K562 (cell line): ENCODE data around the gene NPIPB2. TPM values are rescaled to one million over a fixed set of nuclear protein-coding genes. Genes with fewer than 3 reads are reported as not detected.

Experiments used
- CBX8 ChIP-seq: fragments of 200-600 bp; sonication (generic); IDR thresholded peaks from 2 replicates; pipeline ENCODE4 v1.6.1; 2012; ENCODE audit warnings: borderline replicate concordance, mixed run types, low read depth, mild to moderate bottlenecking, moderate library complexity, mixed read lengths, low read length, control low read depth, inconsistent platforms; ENCODE audit not compliant: poor library complexity, severe bottlenecking; ENCODE audit errors: extremely low read depth
- CREB1 ChIP-seq, 2 experiments: sonication (generic) in 1 of 2; formaldehyde crosslinking in 1 of 2; IDR thresholded peaks; 2 replicates each; pipeline versions ENCODE4 v1.6.1 to v1.8.0; 2012 to 2022; ENCODE audit warnings: inconsistent platforms in 1 of 2, mild to moderate bottlenecking in 1 of 2, missing genetic modification reagents in 1 of 2, moderate library complexity in 1 of 2
- HDAC1 ChIP-seq, 2 experiments: fragments of 450-650 bp; IDR thresholded peaks; 2 replicates each; pipeline ENCODE4 v1.6.1; 2016 to 2017; ENCODE audit warnings: inconsistent platforms in 1 of 2, mild to moderate bottlenecking in 1 of 2, moderate library complexity in 1 of 2
- HES1 ChIP-seq: fragments of 450-650 bp; IDR thresholded peaks from 2 replicates; pipeline ENCODE4 v1.6.1; 2016; ENCODE audit warnings: low read depth, mild to moderate bottlenecking, moderate library complexity
- IRF1 ChIP-seq: sonication (generic); formaldehyde crosslinking; IDR thresholded peaks from 2 replicates; pipeline ENCODE4 v1.8.0; 2022; ENCODE audit warnings: missing genetic modification reagents, mild to moderate bottlenecking, borderline replicate concordance
- LEF1 ChIP-seq: fragments of 450-650 bp; IDR thresholded peaks from 2 replicates; pipeline ENCODE4 v1.6.1; 2016; ENCODE audit warnings: mild to moderate bottlenecking
- MBD1 ChIP-seq: fragments of 250-450 bp; sonication (Bioruptor Pico); IDR thresholded peaks from 2 replicates; pipeline ENCODE4 v1.8.0; 2022; ENCODE audit warnings: inconsistent platforms
- NCOA6 ChIP-seq: fragments of 450-650 bp; IDR thresholded peaks from 2 replicates; pipeline ENCODE4 v1.6.1; 2017; ENCODE audit warnings: mild to moderate bottlenecking
- NR4A1 ChIP-seq, 2 experiments: fragments of 250-450 bp in 1 of 2; fragments of 450-650 bp in 1 of 2; sonication (Bioruptor Pico) in 1 of 2; IDR thresholded peaks; 2 replicates each; pipeline versions ENCODE4 v1.4.0 to v1.6.1; 2016 to 2020; ENCODE audit warnings: mild to moderate bottlenecking in 2 of 2, missing compliant biosample characterization in 1 of 2, missing genetic modification characterization in 1 of 2, moderate library complexity in 1 of 2
- PCBP1 ChIP-seq: fragments of 200-400 bp; formaldehyde crosslinking; IDR thresholded peaks from 2 replicates; pipeline ENCODE4 v1.6.1; 2018; ENCODE audit warnings: mild to moderate bottlenecking, low read depth, low read length; ENCODE audit not compliant: poor library complexity, severe bottlenecking
- PTBP1 ChIP-seq: fragments of 200-400 bp; formaldehyde crosslinking; IDR thresholded peaks from 2 replicates; pipeline ENCODE4 v1.6.1; 2017; ENCODE audit warnings: low read depth, low read length
- THAP7 ChIP-seq: fragments of 250-450 bp; sonication (Bioruptor Pico); IDR thresholded peaks from 2 replicates; pipeline ENCODE4 v1.5.0; 2021
- ZNF143 ChIP-seq: sonication (generic); formaldehyde crosslinking; IDR thresholded peaks from 2 replicates; pipeline ENCODE4 v1.9.0; 2022; ENCODE audit warnings: mild to moderate bottlenecking, missing genetic modification reagents
- ZNF280A ChIP-seq: fragments of 450-650 bp; IDR thresholded peaks from 2 replicates; pipeline ENCODE4 v1.6.1; 2018; ENCODE audit warnings: mild to moderate bottlenecking, low read depth; ENCODE audit not compliant: partially characterized antibody
- ZNF316 ChIP-seq: fragments of 450-650 bp; IDR thresholded peaks from 2 replicates; pipeline ENCODE4 v1.6.1; 2016
- polyA plus RNA-seq, 8 experiments: library from polyadenylated mRNA; depleted of rRNA in 4 of 8; stranded (reverse) in 5 of 8; unstranded in 3 of 8; fragments of >200 nt; fragmentation: Nextera tagmentation in 2 of 8; fragmentation: Illumina TruSeq in 1 of 8; extraction: Ambion mirVana in 2 of 8; extraction: Trizol in 1 of 8; gene quantifications; 2 replicates each; pipeline versions ENCODE4 v1.2.1 to v1.2.3, GENCODE V29; 2011 to 2014; ENCODE audit warnings: inconsistent platforms in 1 of 8, missing spikeins in 1 of 8
- total RNA-seq, 7 experiments: library from RNA; depleted of rRNA in 6 of 7; stranded (reverse); fragments of >200 nt in 6 of 7; fragmentation: Illumina TruSeq in 2 of 7; extraction: Trizol in 2 of 7; gene quantifications; 2 replicates each; pipeline versions ENCODE4 v1.2.1 to v1.2.3, GENCODE V29; 2011 to 2021; ENCODE audit warnings: low replicate concordance in 1 of 7
- TF ChIP-seq, protein P1 (sequence below), 2 experiments: fragments of 450-650 bp; conservative IDR thresholded peaks; 2 replicates each; pipeline ENCODE4 v1.6.1; 2017; ENCODE audit warnings: mild to moderate bottlenecking in 2 of 2, moderate library complexity in 2 of 2
- TF ChIP-seq, protein P2 (sequence below), 2 experiments: fragments of 450-650 bp; IDR thresholded peaks; 2 replicates each; pipeline ENCODE4 v1.6.1; 2016

Gene NPIPB2
- total and polyA plus RNA-seq, 9 of the 15 experiments (the other 6 are each of a cell fraction or from before 2014, with no cell fraction given) = 0.21 to 2.9 (median 1.6) TPM; not detected in 1

- TF ChIP-seq CBX8 = no peak
- peak in 1 of 2 experiments; percentile 30; a peak in 1 of 4 replicates for TF ChIP-seq HDAC1 (IDR thresholded peaks at IDR 0.05)
- TF ChIP-seq, protein P1, sequence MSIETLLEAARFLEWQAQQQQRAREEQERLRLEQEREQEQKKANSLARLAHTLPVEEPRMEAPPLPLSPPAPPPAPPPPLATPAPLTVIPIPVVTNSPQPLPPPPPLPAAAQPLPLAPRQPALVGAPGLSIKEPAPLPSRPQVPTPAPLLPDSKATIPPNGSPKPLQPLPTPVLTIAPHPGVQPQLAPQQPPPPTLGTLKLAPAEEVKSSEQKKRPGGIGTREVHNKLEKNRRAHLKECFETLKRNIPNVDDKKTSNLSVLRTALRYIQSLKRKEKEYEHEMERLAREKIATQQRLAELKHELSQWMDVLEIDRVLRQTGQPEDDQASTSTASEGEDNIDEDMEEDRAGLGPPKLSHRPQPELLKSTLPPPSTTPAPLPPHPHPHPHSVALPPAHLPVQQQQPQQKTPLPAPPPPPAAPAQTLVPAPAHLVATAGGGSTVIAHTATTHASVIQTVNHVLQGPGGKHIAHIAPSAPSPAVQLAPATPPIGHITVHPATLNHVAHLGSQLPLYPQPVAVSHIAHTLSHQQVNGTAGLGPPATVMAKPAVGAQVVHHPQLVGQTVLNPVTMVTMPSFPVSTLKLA (conservative IDR thresholded peaks at IDR 0.05) = no peak
- TF ChIP-seq MBD1 = no peak
- TF ChIP-seq HES1 = no peak
- TF ChIP-seq CREB1 (IDR thresholded peaks at IDR 0.05) = no peak
- no peak for TF ChIP-seq CREB1 (CRISPR knock-in tag; IDR thresholded peaks at IDR 0.05)
- no peak for TF ChIP-seq ZNF143
- no peak for TF ChIP-seq NCOA6
- TF ChIP-seq, protein P2, sequence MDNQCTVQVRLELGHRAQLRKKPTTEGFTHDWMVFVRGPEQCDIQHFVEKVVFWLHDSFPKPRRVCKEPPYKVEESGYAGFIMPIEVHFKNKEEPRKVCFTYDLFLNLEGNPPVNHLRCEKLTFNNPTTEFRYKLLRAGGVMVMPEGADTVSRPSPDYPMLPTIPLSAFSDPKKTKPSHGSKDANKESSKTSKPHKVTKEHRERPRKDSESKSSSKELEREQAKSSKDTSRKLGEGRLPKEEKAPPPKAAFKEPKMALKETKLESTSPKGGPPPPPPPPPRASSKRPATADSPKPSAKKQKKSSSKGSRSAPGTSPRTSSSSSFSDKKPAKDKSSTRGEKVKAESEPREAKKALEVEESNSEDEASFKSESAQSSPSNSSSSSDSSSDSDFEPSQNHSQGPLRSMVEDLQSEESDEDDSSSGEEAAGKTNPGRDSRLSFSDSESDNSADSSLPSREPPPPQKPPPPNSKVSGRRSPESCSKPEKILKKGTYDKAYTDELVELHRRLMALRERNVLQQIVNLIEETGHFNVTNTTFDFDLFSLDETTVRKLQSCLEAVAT (IDR thresholded peaks at IDR 0.05) = 0 out of 4 replicates have a peak, but pooled peaks of 1 of the 2 experiments have one; percentile 11
- TF ChIP-seq IRF1 = no peak
- TF ChIP-seq NR4A1 (CRISPR knock-in tag; IDR thresholded peaks at IDR 0.05) = no peak
- TF ChIP-seq NR4A1 (tag; IDR thresholded peaks at IDR 0.05) = no peak
- TF ChIP-seq PTBP1 = no peak
- TF ChIP-seq ZNF280A = no peak
- TF ChIP-seq LEF1 = no peak
- peak; percentile 51; the same call in 1 of the 2 replicates for TF ChIP-seq ZNF316
- TF ChIP-seq PCBP1 = no peak
- TF ChIP-seq THAP7 (CRISPR knock-in tag) = no peak
Observed at GRCh38 chr16:11977376-11978041, 35.7 kb upstream of the NPIPB2 start (continued).
